Mesothelial cell of epicardium (in vitro differentiated cells): ENCODE measurements around the gene ATP4B. TPM values are rescaled to one million over a fixed set of nuclear protein-coding genes. Genes with fewer than 3 reads are reported as not detected.
A peak's percentile ranks its signal among the peaks of the same experiment; 100 is the strongest.
"Not testable (repeated sequence)": the region's sequence is repeated elsewhere in the genome, so short reads cannot be mapped to it uniquely, and the experiment has no call there.

Experiments used
- DNase-seq, 2 experiments: peaks; one replicate each; pipeline ENCODE4 v3.0.0; 2021; ENCODE audit warnings: low spot score in 2 of 2; ENCODE audit not compliant: unreplicated experiment in 2 of 2
- H3K27ac Mint-ChIP-seq: 2 replicates; pipeline ENCODE4 v1.8.0; 2021; ENCODE audit warnings: mixed read lengths
- H3K27me3 Mint-ChIP-seq: 2 replicates; pipeline ENCODE4 v1.8.0; 2021; ENCODE audit warnings: low read depth, mixed read lengths
- H3K36me3 Mint-ChIP-seq: 2 replicates; pipeline ENCODE4 v1.8.0; 2021; ENCODE audit warnings: mixed read lengths
- H3K4me1 Mint-ChIP-seq: 2 replicates; pipeline ENCODE4 v1.8.0; 2021; ENCODE audit warnings: mixed read lengths
- H3K4me3 Mint-ChIP-seq: 2 replicates; pipeline ENCODE4 v1.8.0; 2021; ENCODE audit warnings: mild to moderate bottlenecking, moderate library complexity, mixed read lengths
- H3K9me3 Mint-ChIP-seq: 2 replicates; pipeline ENCODE4 v1.8.0; 2021; ENCODE audit warnings: mixed read lengths
- total RNA-seq: library from RNA; stranded (reverse); gene quantifications from 3 replicates; pipeline ENCODE4 v1.2.1, GENCODE V29; 2021
- TF ChIP-seq, protein P1 (sequence below): fragments of 200-600 bp; sonication (generic); IDR thresholded peaks from one replicate; pipeline ENCODE4 v1.5.0; 2021; ENCODE audit warnings: antibody characterized with exemption; ENCODE audit not compliant: unreplicated experiment

ATP4B gene
- total RNA-seq, 1 donor from 2014 or later, result not detected

DNA sequence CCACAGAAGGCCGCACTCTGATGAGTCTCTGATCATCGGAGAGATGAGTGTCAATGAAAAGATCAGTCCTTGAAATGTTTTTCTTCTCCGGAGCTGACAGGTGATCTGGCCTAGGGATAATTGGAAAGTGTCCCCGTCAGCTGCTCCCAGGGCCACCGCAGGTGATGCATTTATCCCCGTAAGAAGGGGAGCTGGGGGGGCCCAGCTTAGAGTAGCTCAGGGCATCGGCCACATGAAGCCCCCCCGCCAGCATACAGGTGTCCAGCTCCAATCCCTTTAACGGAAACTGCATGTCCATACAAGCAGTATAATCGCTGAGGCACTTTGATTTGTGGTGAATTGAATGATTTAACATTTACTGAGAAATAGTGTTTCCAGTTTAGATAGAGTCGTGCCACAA is 27.7 kb downstream of the ATP4B start:
- peaks cover 48% of the 10 kb centered on the region for H3K36me3 Mint-ChIP-seq
- no peaks in the 10 kb centered on the region for H3K27me3 Mint-ChIP-seq
- no peak overlapping the region for H3K27ac Mint-ChIP-seq
- peaks cover 11% of the 10 kb centered on the region for H3K4me1 Mint-ChIP-seq
- H3K4me3 Mint-ChIP-seq, result no peak overlapping the region
- no peaks in the 10 kb centered on the region for H3K9me3 Mint-ChIP-seq
- no peak for DNase-seq
- TF ChIP-seq, protein P1, sequence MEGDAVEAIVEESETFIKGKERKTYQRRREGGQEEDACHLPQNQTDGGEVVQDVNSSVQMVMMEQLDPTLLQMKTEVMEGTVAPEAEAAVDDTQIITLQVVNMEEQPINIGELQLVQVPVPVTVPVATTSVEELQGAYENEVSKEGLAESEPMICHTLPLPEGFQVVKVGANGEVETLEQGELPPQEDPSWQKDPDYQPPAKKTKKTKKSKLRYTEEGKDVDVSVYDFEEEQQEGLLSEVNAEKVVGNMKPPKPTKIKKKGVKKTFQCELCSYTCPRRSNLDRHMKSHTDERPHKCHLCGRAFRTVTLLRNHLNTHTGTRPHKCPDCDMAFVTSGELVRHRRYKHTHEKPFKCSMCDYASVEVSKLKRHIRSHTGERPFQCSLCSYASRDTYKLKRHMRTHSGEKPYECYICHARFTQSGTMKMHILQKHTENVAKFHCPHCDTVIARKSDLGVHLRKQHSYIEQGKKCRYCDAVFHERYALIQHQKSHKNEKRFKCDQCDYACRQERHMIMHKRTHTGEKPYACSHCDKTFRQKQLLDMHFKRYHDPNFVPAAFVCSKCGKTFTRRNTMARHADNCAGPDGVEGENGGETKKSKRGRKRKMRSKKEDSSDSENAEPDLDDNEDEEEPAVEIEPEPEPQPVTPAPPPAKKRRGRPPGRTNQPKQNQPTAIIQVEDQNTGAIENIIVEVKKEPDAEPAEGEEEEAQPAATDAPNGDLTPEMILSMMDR, result no peak

DNA sequence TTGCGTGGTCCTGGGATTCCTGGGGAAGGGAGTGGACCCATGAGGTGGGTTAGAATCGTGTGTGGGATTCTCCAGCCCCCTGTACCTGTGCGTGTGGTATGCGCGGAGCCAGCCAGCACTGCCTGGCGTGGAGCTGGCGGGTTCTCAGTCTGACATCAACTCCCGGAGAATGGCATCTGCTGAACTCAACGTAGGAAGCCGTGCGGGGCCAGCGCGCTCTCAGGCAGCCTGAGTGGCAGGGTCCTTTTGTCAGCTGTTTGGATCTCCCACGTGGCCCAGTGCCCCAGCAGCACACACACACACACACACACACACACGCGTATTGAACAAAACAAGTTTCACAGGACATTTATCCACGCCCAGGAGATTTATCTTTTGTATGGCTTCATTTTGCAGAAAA is 28.1 kb downstream of the ATP4B start:
- Mint-ChIP-seq H3K36me3 (peaks cover 47% of the 10 kb centered on the region), H3K9me3 (no peaks in the 10 kb centered on the region), H3K4me3 (no peak overlapping the region), H3K27me3 (no peaks in the 10 kb centered on the region), H3K4me1 (peaks cover 11% of the 10 kb centered on the region), H3K27ac (no peak overlapping the region)
- TF ChIP-seq, protein P1, result no peak
- DNase-seq, result no peak

DNA sequence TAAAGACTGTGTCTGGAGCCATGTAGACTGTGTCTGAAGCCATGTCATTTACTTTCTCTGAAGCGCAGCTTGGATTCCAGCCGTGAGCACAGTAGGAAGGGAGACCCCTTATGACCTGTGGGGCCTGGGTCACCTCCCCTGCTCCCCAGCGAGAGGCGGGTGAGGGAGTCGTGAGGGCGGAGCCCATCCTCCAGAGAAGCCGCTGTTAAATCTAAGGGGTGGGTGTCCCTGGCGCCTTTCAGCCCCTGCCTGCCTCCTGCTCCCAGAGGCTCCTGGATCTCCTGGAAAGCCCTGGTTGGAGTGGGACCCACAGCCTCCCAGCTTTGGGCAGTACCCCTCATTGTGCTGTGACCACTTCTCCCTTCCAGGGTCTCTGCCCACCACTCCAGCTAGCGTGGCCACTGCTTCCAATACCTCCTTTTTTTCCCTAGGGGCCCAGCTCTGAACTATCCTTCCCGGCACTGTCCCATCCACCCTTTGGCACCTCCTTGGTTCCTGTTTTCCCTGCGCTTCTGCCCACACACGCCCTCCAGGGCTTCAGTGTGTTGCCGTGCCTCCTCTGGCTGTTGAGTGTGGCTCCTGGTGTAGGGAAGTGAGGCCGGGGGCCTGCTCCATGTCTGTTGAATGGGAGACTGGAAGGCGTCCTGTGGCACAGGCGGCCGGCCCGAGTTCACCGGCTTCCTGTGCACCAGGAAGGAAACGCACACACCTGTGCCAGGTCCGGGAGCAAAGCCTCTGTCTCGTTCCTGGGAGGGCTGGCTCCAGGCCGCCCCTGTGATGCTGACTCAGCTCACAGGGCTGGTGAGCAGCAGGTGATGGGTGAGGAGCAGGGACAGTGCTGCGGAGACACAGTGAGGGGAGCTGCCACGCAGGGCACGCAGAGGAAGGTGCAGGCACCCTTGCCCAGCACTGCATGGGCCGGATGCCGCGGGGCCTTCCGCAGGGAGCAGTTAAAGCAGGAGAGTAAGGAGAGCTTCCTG is 29.4 kb downstream of the ATP4B start:
- Mint-ChIP-seq H3K9me3 (no peaks in the 10 kb centered on the region), H3K27ac (peak overlapping the region; percentile 61), H3K4me3 (no peak overlapping the region), H3K27me3 (no peaks in the 10 kb centered on the region), H3K4me1 (peaks cover 11% of the 10 kb centered on the region), H3K36me3 (peaks cover 42% of the 10 kb centered on the region)
- TF ChIP-seq, protein P1, result no peak
- no peak for DNase-seq

DNA sequence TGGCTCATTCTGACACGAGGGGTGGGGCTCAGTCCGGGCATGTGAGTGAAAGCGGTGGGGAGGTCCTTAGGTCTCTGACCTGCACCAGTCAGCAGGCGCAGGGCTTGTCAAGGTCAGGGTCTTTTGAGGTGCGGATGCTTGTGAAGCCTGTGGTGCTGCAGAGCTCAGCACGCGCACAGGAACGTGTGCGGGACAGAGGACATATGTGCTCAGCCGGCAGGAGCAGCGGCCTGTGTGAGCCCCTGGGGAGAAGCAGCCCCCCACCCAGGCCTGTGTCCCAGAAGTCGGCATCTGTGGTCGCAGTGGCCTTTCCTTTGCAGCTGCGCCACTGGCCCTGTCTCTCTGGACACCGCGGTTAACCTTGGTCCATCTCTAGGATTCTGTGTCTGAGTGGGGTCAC is 30.9 kb downstream of the ATP4B start:
- Mint-ChIP-seq H3K27ac (peak overlapping the region; percentile 95), H3K9me3 (no peaks in the 10 kb centered on the region), H3K4me3 (no peak overlapping the region), H3K27me3 (no peaks in the 10 kb centered on the region), H3K36me3 (peaks cover 47% of the 10 kb centered on the region), H3K4me1 (peaks cover 11% of the 10 kb centered on the region)
- DNase-seq, result no peak
- TF ChIP-seq, protein P1, result no peak

DNA sequence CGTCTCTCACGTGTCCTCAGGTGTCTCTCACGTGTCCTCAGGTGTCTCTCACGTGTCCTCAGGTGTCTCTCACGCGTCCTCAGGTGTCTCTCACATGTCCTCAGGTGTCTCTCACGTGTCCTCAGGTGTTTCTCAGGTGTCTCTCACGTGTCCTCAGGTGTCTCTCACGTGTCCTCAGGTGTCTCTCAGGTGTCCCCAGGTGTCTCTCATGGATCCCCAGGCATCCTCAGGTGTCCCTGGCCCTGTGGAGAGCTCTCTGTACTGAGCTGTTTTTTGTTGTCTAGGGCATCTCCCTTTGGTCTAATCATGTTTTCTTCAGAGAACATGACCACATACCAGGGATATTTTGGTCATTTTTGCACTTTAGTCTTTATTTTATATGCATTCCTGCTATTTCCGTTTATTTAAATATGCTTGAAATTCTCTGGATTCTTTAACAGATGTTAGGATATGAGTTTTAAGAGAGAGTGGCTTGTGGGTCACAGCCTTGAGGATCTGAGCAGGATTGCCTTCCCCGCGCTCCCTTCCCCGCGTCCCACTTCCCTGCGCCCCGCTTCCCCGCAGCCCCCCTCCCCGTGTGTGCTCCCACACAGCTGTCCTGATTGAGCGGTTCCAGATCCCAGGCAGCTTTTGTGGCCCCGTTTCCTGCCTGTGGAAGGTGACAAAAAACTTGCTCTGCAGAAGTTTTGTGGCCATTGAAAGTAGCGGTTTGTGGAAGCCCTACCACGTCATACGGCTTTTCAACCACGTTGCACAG is 31.9 kb downstream of the ATP4B start:
- DNase-seq, result no peak
- Mint-ChIP-seq H3K27ac (peak overlapping the region; percentile 95), H3K36me3 (peaks cover 42% of the 10 kb centered on the region), H3K4me3 (no peak overlapping the region), H3K9me3 (no peaks in the 10 kb centered on the region), H3K27me3 (no peaks in the 10 kb centered on the region), H3K4me1 (peaks cover 11% of the 10 kb centered on the region)
- TF ChIP-seq, protein P1, result no peak

DNA sequence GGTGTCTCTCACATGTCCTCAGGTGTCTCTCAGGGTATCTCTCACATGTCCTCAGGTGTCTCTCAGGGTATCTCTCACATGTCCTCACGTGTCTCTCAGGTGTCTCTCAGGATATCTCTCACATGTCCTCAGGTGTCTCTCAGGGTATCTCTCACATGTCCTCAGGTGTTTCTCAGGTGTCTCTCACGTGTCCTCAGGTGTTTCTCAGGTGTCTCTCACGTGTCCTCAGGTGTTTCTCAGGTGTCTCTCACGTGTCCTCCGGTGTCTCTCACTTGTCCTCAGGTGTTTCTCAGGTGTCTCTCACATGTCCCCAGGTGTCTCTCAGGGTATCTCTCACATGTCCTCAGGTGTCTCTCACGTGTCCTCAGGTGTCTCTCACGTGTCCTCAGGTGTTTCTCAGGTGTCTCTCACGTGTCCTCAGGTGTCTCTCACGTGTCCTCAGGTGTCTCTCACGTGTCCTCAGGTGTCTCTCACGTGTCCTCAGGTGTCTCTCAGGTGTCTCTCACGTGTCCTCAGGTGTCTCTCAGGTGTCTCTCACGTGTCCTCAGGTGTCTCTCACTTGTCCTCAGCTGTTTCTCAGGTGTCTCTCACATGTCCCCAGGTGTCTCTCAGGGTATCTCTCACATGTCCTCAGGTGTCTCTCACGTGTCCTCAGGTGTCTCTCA is 33.2 kb downstream of the ATP4B start:
- H3K9me3 Mint-ChIP-seq, H3K27me3 Mint-ChIP-seq, DNase-seq, H3K4me3 Mint-ChIP-seq: not testable (repeated sequence)
- Mint-ChIP-seq H3K27ac (peak overlapping the region; percentile 16), H3K4me1 (peaks cover 11% of the 10 kb centered on the region), H3K36me3 (peaks cover 45% of the 10 kb centered on the region)
